ENCODE results near the gene OR2A42.
"Not testable (repeated sequence)": the region's sequence is repeated elsewhere in the genome, so short reads cannot be mapped to it uniquely, and the experiment has no call there.

GRCh38 chr7:144226866-144227265 lies 12.5 kb downstream of the OR2A42 start:
- TF ChIP-seq TSHZ2 (CRISPR knock-in tag; IDR thresholded peaks at IDR 0.05); ISL1 (CRISPR knock-in tag; IDR thresholded peaks at IDR 0.05); ESRRG (CRISPR knock-in tag; IDR thresholded peaks at IDR 0.05); ZFP30 (CRISPR knock-in tag; IDR thresholded peaks at IDR 0.05); BACH2 (CRISPR knock-in tag; IDR thresholded peaks at IDR 0.05; ENCODE audit: borderline replicate concordance); ARNTL (CRISPR knock-in tag; IDR thresholded peaks at IDR 0.05; ENCODE audit: borderline replicate concordance, low read depth); PPARA (CRISPR knock-in tag; IDR thresholded peaks at IDR 0.05; ENCODE audit: borderline replicate concordance); CREB5 (CRISPR knock-in tag; IDR thresholded peaks at IDR 0.05; ENCODE audit: low read depth); ZC3H10 (CRISPR knock-in tag; IDR thresholded peaks at IDR 0.05); ZNF8 (CRISPR knock-in tag; IDR thresholded peaks at IDR 0.05); GLIS3 (CRISPR knock-in tag; IDR thresholded peaks at IDR 0.05); ZNF70 (CRISPR knock-in tag; IDR thresholded peaks at IDR 0.05): not testable (repeated sequence)
- TF ChIP-seq, protein P1, sequence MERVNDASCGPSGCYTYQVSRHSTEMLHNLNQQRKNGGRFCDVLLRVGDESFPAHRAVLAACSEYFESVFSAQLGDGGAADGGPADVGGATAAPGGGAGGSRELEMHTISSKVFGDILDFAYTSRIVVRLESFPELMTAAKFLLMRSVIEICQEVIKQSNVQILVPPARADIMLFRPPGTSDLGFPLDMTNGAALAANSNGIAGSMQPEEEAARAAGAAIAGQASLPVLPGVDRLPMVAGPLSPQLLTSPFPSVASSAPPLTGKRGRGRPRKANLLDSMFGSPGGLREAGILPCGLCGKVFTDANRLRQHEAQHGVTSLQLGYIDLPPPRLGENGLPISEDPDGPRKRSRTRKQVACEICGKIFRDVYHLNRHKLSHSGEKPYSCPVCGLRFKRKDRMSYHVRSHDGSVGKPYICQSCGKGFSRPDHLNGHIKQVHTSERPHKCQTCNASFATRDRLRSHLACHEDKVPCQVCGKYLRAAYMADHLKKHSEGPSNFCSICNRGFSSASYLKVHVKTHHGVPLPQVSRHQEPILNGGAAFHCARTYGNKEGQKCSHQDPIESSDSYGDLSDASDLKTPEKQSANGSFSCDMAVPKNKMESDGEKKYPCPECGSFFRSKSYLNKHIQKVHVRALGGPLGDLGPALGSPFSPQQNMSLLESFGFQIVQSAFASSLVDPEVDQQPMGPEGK (CRISPR knock-in tag; IDR thresholded peaks at IDR 0.05; ENCODE audit: borderline replicate concordance), result not testable (repeated sequence)
